ENCODE measurements around the gene SORCS1. TPM values are rescaled to one million over a fixed set of nuclear protein-coding genes. Genes with fewer than 3 reads are reported as not detected.

Gene SORCS1
- not detected in 2 replicates for total RNA-seq
- total RNA-seq (2013) = 0.07 TPM
- not detected in 2 replicates for polyA plus RNA-seq
- under 0.01 TPM in 1 of 2 replicates, not detected in the other for polyA minus RNA-seq

DNA sequence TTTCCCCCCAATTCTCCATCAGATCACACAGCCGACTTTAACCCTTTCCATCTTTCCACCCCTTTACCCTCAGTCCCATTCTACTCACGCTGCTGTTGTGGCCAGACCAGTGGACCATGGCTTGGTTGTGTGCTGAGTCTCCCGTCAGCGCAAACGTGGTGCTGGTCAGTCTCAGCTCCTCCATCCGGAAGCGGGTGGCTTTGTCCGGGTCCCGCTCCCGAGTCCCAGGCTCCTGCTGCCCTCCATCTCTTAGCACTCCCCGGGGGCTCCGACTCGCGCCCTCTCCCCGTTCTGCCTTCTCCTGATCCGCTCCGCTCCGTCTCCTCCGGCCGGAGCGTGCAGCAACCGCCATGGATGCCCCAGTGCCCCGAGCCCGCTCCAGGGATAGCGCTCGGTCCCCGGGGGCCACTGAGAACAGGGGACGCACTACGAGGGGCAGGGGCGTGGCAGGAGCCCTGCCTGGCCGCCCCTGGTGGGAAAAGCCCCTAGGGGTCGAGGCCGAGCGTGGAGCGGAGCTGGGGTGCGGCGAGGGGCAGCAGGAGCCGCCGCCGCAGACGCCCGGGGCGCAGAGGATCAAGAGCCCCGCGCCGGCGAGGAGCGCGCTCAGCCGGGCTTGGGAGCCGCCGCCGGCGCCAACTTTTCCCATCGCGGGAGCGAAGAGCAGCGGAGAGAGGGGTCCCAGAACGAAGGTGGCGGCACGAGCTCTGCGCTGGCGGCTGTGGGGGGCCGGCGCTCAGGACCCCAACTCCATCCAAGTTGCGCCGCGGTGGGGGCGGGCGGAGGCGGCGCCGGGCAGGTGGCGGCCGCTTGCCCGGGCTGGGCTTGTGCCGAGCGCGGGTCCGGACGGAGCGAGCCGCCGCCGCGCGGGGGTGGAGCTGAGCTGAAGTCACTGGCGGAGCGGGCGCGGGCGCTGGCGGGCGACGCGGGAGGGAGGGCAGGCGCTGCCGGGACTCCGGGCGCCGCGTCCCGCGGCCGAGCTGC lies at the start of gene SORCS1:
Gene SORCS1 (minus strand): TSS at position 826 of the 981 bp plus-strand sequence.
- WGBS (ENCODE audit: insufficient coverage) = 10% methylated on average over 105 of the region's 105 CpGs
- Histone ChIP-seq H3K4me1 (ENCODE audit: control insufficient read depth in 2 of 2, insufficient read depth in 2 of 2, low read length in 2 of 2) (no peaks in the 10 kb centered on the region), H3K4me2 (replicated peaks; ENCODE audit: low read depth, low read length, poor library complexity, severe bottlenecking) (no peak within 1 kb of the TSS), H3K36me3 (replicated peaks in 1 of 2; ENCODE audit: control extremely low read depth in 1 of 2, control insufficient read depth in 1 of 2, extremely low read depth in 1 of 2, insufficient read depth in 2 of 2, low read length in 1 of 2) (no peaks in the 10 kb centered on the region), H3K9ac (ENCODE audit: low read length) (no peak within 1 kb of the TSS), H3K9me3 (ENCODE audit: control extremely low read depth in 1 of 3, control insufficient read depth in 2 of 3, insufficient read depth in 1 of 3, low read length in 2 of 3) (peaks cover 0 to 6% (median 0%) of the 10 kb centered on the region in 3 donors), H3K79me2 (ENCODE audit: control insufficient read depth, insufficient read depth, low read length) (no peaks in the 10 kb centered on the region), H2AFZ (ENCODE audit: insufficient read depth, low read depth, low read length, poor library complexity, severe bottlenecking) (no peak within 1 kb of the TSS), H3K4me3 (ENCODE audit: control extremely low read depth in 1 of 5, extremely low read depth in 1 of 5, insufficient read depth in 1 of 5, low read depth in 2 of 5, low read length in 4 of 5) (no peak within 1 kb of the TSS), H3K27me3 (replicated peaks in 1 of 4; ENCODE audit: control extremely low read depth in 1 of 4, control insufficient read depth in 3 of 4, insufficient read depth in 4 of 4, low read length in 3 of 4) (peaks cover 0 to 20% (median 14%) of the 10 kb centered on the region in 4 experiments), H3K27ac (ENCODE audit: low read length in 2 of 2) (no peak within 1 kb of the TSS), H4K20me1 (ENCODE audit: control insufficient read depth, insufficient read depth, low read length, poor library complexity, severe bottlenecking) (no peaks in the 10 kb centered on the region)
- POLR2A ChIA-PET = no interaction called here
- intact Hi-C loops (cut with micrococcal nuclease) = no loop called here
- Mint-ChIP-seq H3K27me3 (peaks cover 26% of the 10 kb centered on the region), H3K4me3 (no peak within 1 kb of the TSS), H3K27ac (no peak within 1 kb of the TSS), H3K4me1 (peaks cover 2% of the 10 kb centered on the region), H3K9me3 (ENCODE audit: insufficient read depth) (peaks cover 4% of the 10 kb centered on the region)
- TF ChIP-seq, protein P1, sequence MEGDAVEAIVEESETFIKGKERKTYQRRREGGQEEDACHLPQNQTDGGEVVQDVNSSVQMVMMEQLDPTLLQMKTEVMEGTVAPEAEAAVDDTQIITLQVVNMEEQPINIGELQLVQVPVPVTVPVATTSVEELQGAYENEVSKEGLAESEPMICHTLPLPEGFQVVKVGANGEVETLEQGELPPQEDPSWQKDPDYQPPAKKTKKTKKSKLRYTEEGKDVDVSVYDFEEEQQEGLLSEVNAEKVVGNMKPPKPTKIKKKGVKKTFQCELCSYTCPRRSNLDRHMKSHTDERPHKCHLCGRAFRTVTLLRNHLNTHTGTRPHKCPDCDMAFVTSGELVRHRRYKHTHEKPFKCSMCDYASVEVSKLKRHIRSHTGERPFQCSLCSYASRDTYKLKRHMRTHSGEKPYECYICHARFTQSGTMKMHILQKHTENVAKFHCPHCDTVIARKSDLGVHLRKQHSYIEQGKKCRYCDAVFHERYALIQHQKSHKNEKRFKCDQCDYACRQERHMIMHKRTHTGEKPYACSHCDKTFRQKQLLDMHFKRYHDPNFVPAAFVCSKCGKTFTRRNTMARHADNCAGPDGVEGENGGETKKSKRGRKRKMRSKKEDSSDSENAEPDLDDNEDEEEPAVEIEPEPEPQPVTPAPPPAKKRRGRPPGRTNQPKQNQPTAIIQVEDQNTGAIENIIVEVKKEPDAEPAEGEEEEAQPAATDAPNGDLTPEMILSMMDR (IDR thresholded peaks at IDR 0.05) = no peak
- TF ChIP-seq EZH2 (IDR thresholded peaks at IDR 0.05; ENCODE audit: borderline replicate concordance, insufficient read depth, low read depth, low read length, poor library complexity, severe bottlenecking) = no peak
- no peak for ATAC-seq (ENCODE audit: low read depth)
- CTCF ChIA-PET = no interaction called here
- DNase-seq = no peak

DNA sequence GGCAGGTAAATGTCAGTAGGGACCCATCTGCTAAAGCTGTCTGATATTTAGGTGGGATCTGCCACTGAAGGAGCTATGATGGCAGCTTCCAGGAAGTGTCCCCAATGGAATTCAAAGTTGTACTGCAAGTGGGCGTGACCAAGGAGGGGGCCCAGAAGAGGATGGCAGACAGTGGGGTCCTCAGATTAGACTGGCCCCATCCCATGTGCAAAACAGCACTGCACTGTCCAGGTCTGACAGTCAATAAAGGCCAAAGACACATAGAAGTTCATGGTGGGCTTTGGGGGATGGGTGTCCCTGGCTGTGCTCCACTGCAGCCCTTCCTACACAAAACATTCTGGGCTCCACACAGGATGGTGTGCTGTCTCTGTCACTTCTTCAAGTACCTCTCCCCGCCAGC lies 49.8 kb upstream of the SORCS1 start:
- ChIA-PET POLR2A (no interaction called here), CTCF (no interaction called here)
- WGBS (ENCODE audit: insufficient coverage) = 100% methylated on average over 1 of the region's 2 CpGs

More for the DNA sequence above, 49.8 kb upstream of the SORCS1 start:
- H3K27me3 Mint-ChIP-seq = no peaks in the 10 kb centered on the region
- Histone ChIP-seq H3K36me3 (replicated peaks in 1 of 2; ENCODE audit: control extremely low read depth in 1 of 2, control insufficient read depth in 1 of 2, extremely low read depth in 1 of 2, insufficient read depth in 2 of 2, low read length in 1 of 2) (no peaks in the 10 kb centered on the region), H3K79me2 (ENCODE audit: control insufficient read depth, insufficient read depth, low read length) (no peaks in the 10 kb centered on the region), H3K9me3 (ENCODE audit: control extremely low read depth in 1 of 3, control insufficient read depth in 2 of 3, insufficient read depth in 1 of 3, low read length in 2 of 3) (peaks cover 0 to 13% (median 0%) of the 10 kb centered on the region in 3 donors), H3K27ac (ENCODE audit: low read length in 2 of 2) (no peak overlapping the region), H3K27me3 (replicated peaks in 1 of 4; ENCODE audit: control extremely low read depth in 1 of 4, control insufficient read depth in 3 of 4, insufficient read depth in 4 of 4, low read length in 3 of 4) (no peaks in the 10 kb centered on the region), H3K4me1 (ENCODE audit: control insufficient read depth in 2 of 2, insufficient read depth in 2 of 2, low read length in 2 of 2) (no peaks in the 10 kb centered on the region), H3K9ac (ENCODE audit: low read length) (no peak overlapping the region), H3K4me2 (replicated peaks; ENCODE audit: low read depth, low read length, poor library complexity, severe bottlenecking) (no peak overlapping the region), H4K20me1 (ENCODE audit: control insufficient read depth, insufficient read depth, low read length, poor library complexity, severe bottlenecking) (no peaks in the 10 kb centered on the region), H2AFZ (ENCODE audit: insufficient read depth, low read depth, low read length, poor library complexity, severe bottlenecking) (no peak overlapping the region), H3K4me3 (ENCODE audit: control extremely low read depth in 1 of 5, extremely low read depth in 1 of 5, insufficient read depth in 1 of 5, low read depth in 2 of 5, low read length in 4 of 5) (no peak overlapping the region)
- no peak for DNase-seq
- H3K4me3 Mint-ChIP-seq = no peak overlapping the region
- intact Hi-C loops (cut with micrococcal nuclease) = no loop called here
- TF ChIP-seq, protein P1 (IDR thresholded peaks at IDR 0.05) = no peak
- no peak for TF ChIP-seq EZH2 (IDR thresholded peaks at IDR 0.05; ENCODE audit: borderline replicate concordance, insufficient read depth, low read depth, low read length, poor library complexity, severe bottlenecking)
- H3K27ac Mint-ChIP-seq = no peak overlapping the region
- H3K9me3 Mint-ChIP-seq (ENCODE audit: insufficient read depth) = no peaks in the 10 kb centered on the region
- no peak for ATAC-seq (ENCODE audit: low read depth)
- H3K4me1 Mint-ChIP-seq = no peaks in the 10 kb centered on the region
